ENCODE results near the gene TCF12.

- TF ChIP-seq CTCF (IDR thresholded peaks at IDR 0.05) (no peak), EZH2 (IDR thresholded peaks at IDR 0.05) (no peak)
Observed at GRCh38 chr15:56919609-56920366, 1.3 kb downstream of the TCF12 start.
